Measurements from ENCODE around the gene DCTN2. TPM values are rescaled to one million over a fixed set of nuclear protein-coding genes. Genes with fewer than 3 reads are reported as not detected.

DCTN2 gene
- total RNA-seq, 4 donors from 2014 or later = 166 to 257 (median 181) TPM

DNA sequence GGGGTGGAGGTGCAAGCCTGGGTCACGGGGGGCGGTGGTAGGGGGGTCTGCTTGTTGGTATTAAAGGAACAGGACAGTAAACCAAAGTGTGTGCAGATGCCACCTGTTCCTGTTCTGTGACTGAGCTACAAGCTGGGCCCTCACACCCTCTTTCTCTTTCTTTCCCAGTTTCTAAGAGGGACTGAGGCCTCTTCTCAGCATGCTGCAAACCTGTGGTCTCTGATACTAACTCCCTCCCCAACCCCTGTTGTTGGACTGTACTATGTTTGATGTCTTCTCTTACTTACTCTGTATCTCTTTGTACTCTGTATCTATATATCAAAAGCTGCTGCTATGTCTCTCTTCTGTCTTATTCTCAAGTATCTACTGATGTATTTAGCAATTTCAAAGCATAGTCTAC lies 37.1 kb upstream of the DCTN2 start:
- TF ChIP-seq, protein P1, sequence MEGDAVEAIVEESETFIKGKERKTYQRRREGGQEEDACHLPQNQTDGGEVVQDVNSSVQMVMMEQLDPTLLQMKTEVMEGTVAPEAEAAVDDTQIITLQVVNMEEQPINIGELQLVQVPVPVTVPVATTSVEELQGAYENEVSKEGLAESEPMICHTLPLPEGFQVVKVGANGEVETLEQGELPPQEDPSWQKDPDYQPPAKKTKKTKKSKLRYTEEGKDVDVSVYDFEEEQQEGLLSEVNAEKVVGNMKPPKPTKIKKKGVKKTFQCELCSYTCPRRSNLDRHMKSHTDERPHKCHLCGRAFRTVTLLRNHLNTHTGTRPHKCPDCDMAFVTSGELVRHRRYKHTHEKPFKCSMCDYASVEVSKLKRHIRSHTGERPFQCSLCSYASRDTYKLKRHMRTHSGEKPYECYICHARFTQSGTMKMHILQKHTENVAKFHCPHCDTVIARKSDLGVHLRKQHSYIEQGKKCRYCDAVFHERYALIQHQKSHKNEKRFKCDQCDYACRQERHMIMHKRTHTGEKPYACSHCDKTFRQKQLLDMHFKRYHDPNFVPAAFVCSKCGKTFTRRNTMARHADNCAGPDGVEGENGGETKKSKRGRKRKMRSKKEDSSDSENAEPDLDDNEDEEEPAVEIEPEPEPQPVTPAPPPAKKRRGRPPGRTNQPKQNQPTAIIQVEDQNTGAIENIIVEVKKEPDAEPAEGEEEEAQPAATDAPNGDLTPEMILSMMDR (IDR thresholded peaks at IDR 0.05) = no peak
- no peak for TF ChIP-seq POLR2A (IDR thresholded peaks at IDR 0.05)
- intact Hi-C loops (cut with DNase I; ENCODE audit: low total_unique reads) = loop anchor here (5.0 to 10.0 kb wide), 2 partner anchors 38 to 321 kb away; no protein-coding TSS in a partner anchor
- WGBS, 2 donors = 90 to 97% methylated on average over 2 of the region's 2 CpGs
- no peak for DNase-seq (ENCODE audit: low spot score in 2 of 2)
- no peak overlapping the region for H3K4me3 ChIP-seq (ENCODE audit: low read depth, poor library complexity, severe bottlenecking)

DNA sequence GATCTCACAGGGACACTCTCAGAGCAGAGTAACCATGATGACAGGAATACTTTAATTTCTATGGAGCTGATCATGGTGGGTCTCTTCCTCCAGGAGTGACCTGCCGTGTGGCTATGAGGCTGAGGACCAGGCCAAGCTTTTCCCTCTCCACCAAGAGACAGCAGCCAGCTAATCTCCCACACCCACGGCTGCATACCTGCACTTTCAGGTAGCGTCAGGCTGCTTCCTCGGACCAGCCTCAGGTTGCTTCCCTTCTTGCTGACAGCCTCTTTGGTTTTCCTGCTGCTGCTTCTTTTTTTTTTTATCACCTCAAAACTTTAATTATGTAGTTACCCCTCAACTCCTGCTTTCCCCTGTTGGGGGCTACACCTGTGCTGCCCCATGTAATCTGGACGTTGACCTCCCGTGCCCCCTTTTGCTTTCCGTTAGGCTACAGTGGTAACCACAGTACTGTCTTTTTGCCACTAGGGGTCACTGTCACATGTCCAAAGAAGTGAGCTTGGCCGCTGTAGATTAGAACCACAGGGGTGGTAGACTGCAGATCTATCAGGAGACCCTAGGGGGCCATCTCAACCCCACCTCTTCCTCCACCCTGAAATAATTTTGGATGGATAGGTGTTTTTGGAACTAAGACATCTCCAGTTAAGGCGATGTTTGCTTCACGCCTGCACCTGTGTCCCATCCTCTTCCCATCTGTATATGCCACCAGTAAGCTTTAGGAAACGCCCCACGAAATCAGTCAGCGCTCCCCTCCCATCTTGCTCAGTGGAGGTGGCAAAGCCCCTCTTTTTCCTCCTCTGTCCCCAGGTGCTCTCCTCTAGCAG lies 36.2 kb upstream of the DCTN2 start:
- TF ChIP-seq, protein P1 (IDR thresholded peaks at IDR 0.05) = peak in 1 of 3 donors; percentile 91
- no peak for TF ChIP-seq POLR2A (IDR thresholded peaks at IDR 0.05)
- WGBS, 2 donors = 42 to 43% methylated on average over 13 of the region's 13 CpGs
- intact Hi-C loops (cut with DNase I; ENCODE audit: low total_unique reads) = loop anchor here (5.0 to 10.0 kb wide), 2 partner anchors 39 to 322 kb away; no protein-coding TSS in a partner anchor
- H3K4me3 ChIP-seq (ENCODE audit: low read depth, poor library complexity, severe bottlenecking) = no peak overlapping the region
- peak in 1 of 2 donors; percentile 59 for DNase-seq (ENCODE audit: low spot score in 2 of 2)

DNA sequence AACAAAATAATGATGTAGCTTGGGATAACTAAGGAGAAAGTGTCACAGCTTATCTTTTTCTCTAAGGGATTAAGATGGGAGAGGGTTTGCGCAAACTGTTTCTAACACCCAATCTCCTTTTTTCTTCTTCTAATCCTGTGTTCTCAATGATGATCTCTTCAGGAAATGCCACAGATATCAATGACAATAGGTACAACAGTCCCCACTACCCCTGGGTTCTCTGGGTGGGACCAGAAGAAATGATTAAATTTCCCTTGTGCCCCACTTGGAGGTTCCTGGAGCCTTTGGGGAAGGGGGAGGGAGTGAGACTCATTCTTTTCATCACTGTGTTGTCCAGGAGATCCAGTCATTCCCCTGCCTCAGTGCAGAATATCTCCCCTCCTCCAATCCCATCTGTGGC lies 35.4 kb upstream of the DCTN2 start:
- TF ChIP-seq, protein P1 (IDR thresholded peaks at IDR 0.05) = no peak
- TF ChIP-seq POLR2A (IDR thresholded peaks at IDR 0.05) = no peak
- 97% methylated on average over 1 of the region's 1 CpG for WGBS, 2 donors
- no peak overlapping the region for H3K4me3 ChIP-seq (ENCODE audit: low read depth, poor library complexity, severe bottlenecking)
- DNase-seq (ENCODE audit: low spot score in 2 of 2) = no peak
- intact Hi-C loops (cut with DNase I; ENCODE audit: low total_unique reads) = loop anchor here (5.0 to 10.0 kb wide), 2 partner anchors 40 to 322 kb away; no protein-coding TSS in a partner anchor

DNA sequence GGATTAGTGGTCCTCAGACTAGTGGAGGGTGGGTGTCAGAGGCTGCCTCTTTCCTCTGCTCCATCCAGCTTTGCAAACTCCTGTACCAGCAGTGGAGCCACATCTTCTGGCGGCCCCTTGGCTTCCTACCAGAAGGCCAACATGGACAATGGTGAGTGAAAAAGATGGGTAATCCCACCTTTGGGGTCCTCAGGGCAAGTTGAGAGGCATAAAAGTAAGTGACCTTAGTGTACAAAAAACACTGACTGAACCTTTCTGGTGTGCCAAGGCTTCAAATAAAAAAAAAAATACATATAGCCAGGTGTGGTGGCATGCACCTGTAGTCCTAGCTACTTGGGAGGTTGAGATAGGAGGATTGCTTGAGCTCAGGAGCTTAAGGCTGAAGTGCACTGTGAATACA lies 34.8 kb upstream of the DCTN2 start:
- no peak for DNase-seq (ENCODE audit: low spot score in 2 of 2)
- no peak for TF ChIP-seq POLR2A (IDR thresholded peaks at IDR 0.05)
- TF ChIP-seq, protein P1 (IDR thresholded peaks at IDR 0.05) = no peak
- 87 to 100% methylated on average over 1 of the region's 1 CpG for WGBS, 2 donors
- intact Hi-C loops (cut with DNase I; ENCODE audit: low total_unique reads) = loop anchor here (5.0 to 10.0 kb wide), 2 partner anchors 40 to 323 kb away; no protein-coding TSS in a partner anchor
- H3K4me3 ChIP-seq (ENCODE audit: low read depth, poor library complexity, severe bottlenecking) = no peak overlapping the region

DNA sequence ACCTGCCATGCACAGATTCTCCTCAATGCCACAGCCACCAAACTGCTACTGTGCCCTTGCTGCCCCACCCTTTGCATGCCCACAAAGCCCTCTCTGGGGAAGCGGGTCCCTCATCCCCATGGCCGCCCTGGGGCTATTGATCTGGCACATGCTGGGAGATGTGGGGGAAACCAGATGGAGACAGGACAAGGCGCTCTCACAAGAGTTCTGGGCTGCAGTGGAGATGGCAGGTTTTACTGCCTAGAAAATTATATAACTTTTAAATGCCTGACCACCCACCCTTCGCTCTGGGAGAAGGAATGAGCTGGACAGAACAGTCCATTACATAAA lies 33.4 kb upstream of the DCTN2 start:
- intact Hi-C loops (cut with DNase I; ENCODE audit: low total_unique reads) = loop anchor here (5.0 to 10.0 kb wide), 2 partner anchors 42 to 324 kb away; no protein-coding TSS in a partner anchor
- DNase-seq (ENCODE audit: low spot score in 2 of 2) = no peak
- H3K4me3 ChIP-seq (ENCODE audit: low read depth, poor library complexity, severe bottlenecking) = no peak overlapping the region
- 79 to 93% methylated on average over 4 of the region's 4 CpGs for WGBS, 2 donors
- TF ChIP-seq, protein P1 (IDR thresholded peaks at IDR 0.05) = no peak
- no peak for TF ChIP-seq POLR2A (IDR thresholded peaks at IDR 0.05)
